AG04449 (cell line): ENCODE results near the gene HOXD13.

Experiments
- CTCF ChIA-PET: fragments of 350-600 bp; formaldehyde crosslinking; extraction: SDS; loops from one replicate; lab custom pipeline; 2021; ENCODE audit warnings: antibody characterized with exemption; lab: Yijun Ruan, JAX
- POLR2A ChIA-PET: fragments of 400-600, 350-600 bp; formaldehyde crosslinking; extraction: SDS; loops from one replicate; lab custom pipeline; 2020; ENCODE audit warnings: antibody characterized with exemption, inconsistent platforms; lab: Yijun Ruan, JAX
- DNase-seq: peaks from one replicate; pipeline ENCODE4 v3.0.0-alpha.2; 2010; ENCODE audit warnings: low read depth, low spot score
- H3K4me3 ChIP-seq: 2 replicates; pipeline ENCODE4 v1.5.1; 2011; ENCODE audit warnings: low read depth, mild to moderate bottlenecking, control low read depth, low read length
- CTCF ChIP-seq: IDR thresholded peaks from one replicate; pipeline ENCODE4 v1.5.1; 2011; ENCODE audit warnings: mild to moderate bottlenecking, moderate library complexity, low read length, control low read depth, inconsistent platforms; ENCODE audit not compliant: insufficient read depth; ENCODE audit errors: missing control alignments

Gene HOXD13

GRCh38 chr2:176099728-176100546, 7.4 kb downstream of the HOXD13 start, which contains the start of gene HOXD12:
Gene HOXD12, plus strand, starts transcription at chr2:176099795. Its CDS starts 7 bp downstream, at chr2:176099802.
- no peak within 1 kb of the TSS for H3K4me3 ChIP-seq
- no peak for TF ChIP-seq CTCF
- no peak for DNase-seq
- ChIA-PET POLR2A (no interaction called here), CTCF (interaction anchor here (6.3 kb wide), 1 partner anchor 733 kb away, joined by 82 read pairs; no protein-coding TSS in a partner anchor)

- H3K4me3 ChIP-seq: no peak overlapping the region
- DNase-seq: no peak
- TF ChIP-seq CTCF: no peak
- ChIA-PET CTCF (no interaction called here), POLR2A (no interaction called here)
Measured at GRCh38 chr2:176100547-176101140, 8.1 kb downstream of the HOXD13 start.

GRCh38 chr2:176101216-176101830, 8.8 kb downstream of the HOXD13 start:
- ChIA-PET POLR2A (no interaction called here), CTCF (interaction anchor here (2.1 to 2.3 kb wide), 2 partner anchors 9 to 26 kb away, joined by 6 to 22 read pairs; no protein-coding TSS in a partner anchor)
- H3K4me3 ChIP-seq: no peak overlapping the region
- TF ChIP-seq CTCF: no peak
- DNase-seq: no peak

GRCh38 chr2:176101842-176102241, 9.3 kb downstream of the HOXD13 start:
- POLR2A ChIA-PET: no interaction called here
- no peak overlapping the region for H3K4me3 ChIP-seq
- no peak for DNase-seq
- no peak for TF ChIP-seq CTCF
- CTCF ChIA-PET: interaction anchor here (1.0 to 2.3 kb wide), 3 partner anchors 9 to 412 kb away, joined by 4 to 22 read pairs (median 6); no protein-coding TSS in a partner anchor

GRCh38 chr2:176102309-176102866, 9.9 kb downstream of the HOXD13 start:
- DNase-seq: no peak
- no peak overlapping the region for H3K4me3 ChIP-seq
- no peak for TF ChIP-seq CTCF
- POLR2A ChIA-PET: no interaction called here
- CTCF ChIA-PET: interaction anchor here (0.9 to 2.3 kb wide), 7 partner anchors 8 to 1046 kb away, joined by 3 to 22 read pairs (median 5); no protein-coding TSS in a partner anchor
